Caco-2 (cell line): ENCODE measurements around the gene NUP210. TPM values are rescaled to one million over a fixed set of nuclear protein-coding genes. Genes with fewer than 3 reads are reported as not detected.

Experiments used
- BruUV-seq: library from RNA; stranded (reverse); fragments of 400-500 nt; replicated peaks from 2 replicates; lab custom pipeline; 2021; lab: Mats Ljungman, UMichigan
- CTCF ChIA-PET: fragments of 300-600 bp; sonication (Branson Sonifier 250); formaldehyde crosslinking; loops from one replicate; lab custom pipeline; 2022; ENCODE audit warnings: antibody characterized with exemption; lab: Charles Lee
- POLR2A ChIA-PET: fragments of 300-600 bp; sonication (Branson Sonifier 250); formaldehyde crosslinking; loops from one replicate; lab custom pipeline; 2022; ENCODE audit warnings: antibody characterized with exemption; lab: Charles Lee
- DNase-seq, 2 experiments: peaks; one replicate each; pipeline versions ENCODE4 v3.0.0 to v3.0.0-alpha.2; 2020 to 2022
- H3K27me3 ChIP-seq: replicated peaks from 2 replicates; pipeline ENCODE4 v1.6.0; 2011; ENCODE audit warnings: low read length; ENCODE audit not compliant: control insufficient read depth, insufficient read depth
- H3K36me3 ChIP-seq: 2 replicates; pipeline ENCODE4 v1.5.1; 2011; ENCODE audit warnings: low read length; ENCODE audit not compliant: control insufficient read depth, insufficient read depth
- H3K4me1 ChIP-seq: fragments of 250-450 bp; sonication (Bioruptor Pico); 2 replicates; pipeline ENCODE4 v1.5.1; 2020; ENCODE audit warnings: mild to moderate bottlenecking
- H3K4me3 ChIP-seq: 2 replicates; pipeline ENCODE4 v1.5.1; 2011; ENCODE audit warnings: low read depth, mild to moderate bottlenecking, control low read depth, low read length
- H3K9me3 ChIP-seq: fragments of 250-450 bp; sonication (Bioruptor Pico); 2 replicates; pipeline ENCODE4 v1.5.1; 2020; ENCODE audit warnings: mild to moderate bottlenecking, moderate library complexity
- H3K27ac Mint-ChIP-seq: one replicate; pipeline ENCODE4 v1.8.0; 2022; ENCODE audit warnings: mixed read lengths; ENCODE audit not compliant: unreplicated experiment
- H3K27me3 Mint-ChIP-seq: one replicate; pipeline ENCODE4 v1.8.0; 2022; ENCODE audit warnings: mixed read lengths; ENCODE audit not compliant: insufficient read depth, unreplicated experiment
- H3K36me3 Mint-ChIP-seq: one replicate; pipeline ENCODE4 v1.8.0; 2022; ENCODE audit warnings: mild to moderate bottlenecking, mixed read lengths; ENCODE audit not compliant: insufficient read depth, unreplicated experiment
- H3K4me1 Mint-ChIP-seq: one replicate; pipeline ENCODE4 v1.8.0; 2022; ENCODE audit warnings: low read depth, mixed read lengths; ENCODE audit not compliant: unreplicated experiment
- H3K4me3 Mint-ChIP-seq: one replicate; pipeline ENCODE4 v1.8.0; 2022; ENCODE audit warnings: mild to moderate bottlenecking, moderate library complexity, mixed read lengths; ENCODE audit not compliant: unreplicated experiment
- H3K9me3 Mint-ChIP-seq: one replicate; pipeline ENCODE4 v1.8.0; 2022; ENCODE audit warnings: mixed read lengths; ENCODE audit not compliant: unreplicated experiment
- CTCF ChIP-seq, 2 experiments: fragments of 200-600 bp in 1 of 2; IDR thresholded peaks; 1 replicate in 1 of 2; 2 replicates in 1 of 2; pipeline versions ENCODE4 v1.5.1 to v1.8.0; 2011 to 2022; ENCODE audit warnings: antibody characterized with exemption in 1 of 2, control low read depth in 1 of 2, inconsistent platforms in 1 of 2, low read depth in 1 of 2, low read length in 1 of 2, mild to moderate bottlenecking in 1 of 2, moderate library complexity in 1 of 2; ENCODE audit not compliant: insufficient read depth in 1 of 2, severe bottlenecking in 1 of 2, unreplicated experiment in 1 of 2
- intact Hi-C: fragments of 100-400 bp; cut with micrococcal nuclease; formaldehyde crosslinking; loops from one replicate; pipeline ENCODE4 v1.10.0; 2022; ENCODE audit not compliant: unreplicated experiment
- total RNA-seq: library from RNA; stranded (reverse); gene quantifications from 2 replicates; pipeline ENCODE4 v1.2.3, GENCODE V29; 2022

Gene NUP210
- total RNA-seq, 1 experiment from 2014 or later, result 63.7 TPM

- Mint-ChIP-seq H3K27me3 (no peaks in the 10 kb centered on the region), H3K4me3 (no peak overlapping the region), H3K27ac (no peak overlapping the region), H3K4me1 (no peaks in the 10 kb centered on the region), H3K36me3 (no peaks in the 10 kb centered on the region), H3K9me3 (no peaks in the 10 kb centered on the region)
- ChIA-PET CTCF (no interaction called here), POLR2A (no interaction called here)
- Histone ChIP-seq H3K36me3 (no peaks in the 10 kb centered on the region), H3K4me3 (no peak overlapping the region), H3K9me3 (no peaks in the 10 kb centered on the region), H3K4me1 (no peaks in the 10 kb centered on the region), H3K27me3 (no peaks in the 10 kb centered on the region)
- DNase-seq, result no peak
- no TSS peak for BruUV-seq
- TF ChIP-seq CTCF (IDR thresholded peaks at IDR 0.05; ENCODE audit: insufficient read depth in 1 of 2, low read depth in 1 of 2, low read length in 1 of 2, severe bottlenecking in 1 of 2, unreplicated experiment in 1 of 2), result no peak
- intact Hi-C loops, result loop anchor here (10.0 kb wide), 1 partner anchor 233 kb away; no protein-coding TSS in a partner anchor
Observed at GRCh38 chr3:13457593-13457992, 37.5 kb upstream of the NUP210 start.

- ChIA-PET POLR2A (no interaction called here), CTCF (interaction anchor here (0.8 kb wide), 1 partner anchor 35 kb away, joined by 6 read pairs; the partner anchor contains the start of gene NUP210)
- BruUV-seq, result no TSS peak
- Histone ChIP-seq H3K36me3 (no peaks in the 10 kb centered on the region), H3K27me3 (no peaks in the 10 kb centered on the region), H3K9me3 (no peaks in the 10 kb centered on the region), H3K4me1 (no peaks in the 10 kb centered on the region), H3K4me3 (no peak overlapping the region)
- Mint-ChIP-seq H3K4me1 (no peaks in the 10 kb centered on the region), H3K9me3 (no peaks in the 10 kb centered on the region), H3K27me3 (no peaks in the 10 kb centered on the region), H3K27ac (no peak overlapping the region), H3K36me3 (no peaks in the 10 kb centered on the region), H3K4me3 (no peak overlapping the region)
- intact Hi-C loops, result loop anchor here (10.0 kb wide), 1 partner anchor 231 kb away; no protein-coding TSS in a partner anchor
- no peak for DNase-seq
- no peak for TF ChIP-seq CTCF (IDR thresholded peaks at IDR 0.05; ENCODE audit: insufficient read depth in 1 of 2, low read depth in 1 of 2, low read length in 1 of 2, severe bottlenecking in 1 of 2, unreplicated experiment in 1 of 2)
Observed at GRCh38 chr3:13455644-13456043, 35.5 kb upstream of the NUP210 start.

- H3K36me3 Mint-ChIP-seq, result no peaks in the 10 kb centered on the region
- DNase-seq, result peak in 1 of 2 experiments; percentile 61
- TF ChIP-seq CTCF (IDR thresholded peaks at IDR 0.05; ENCODE audit: insufficient read depth in 1 of 2, low read depth in 1 of 2, low read length in 1 of 2, severe bottlenecking in 1 of 2, unreplicated experiment in 1 of 2), result peak; percentile 60 to 63
- intact Hi-C loops, result loop anchor here (1.0 to 10.0 kb wide), 6 partner anchors 28 to 360 kb away; partner anchors contain the start of genes HDAC11 and NUP210
- no peaks in the 10 kb centered on the region for H3K36me3 ChIP-seq
- H3K9me3 Mint-ChIP-seq, result no peaks in the 10 kb centered on the region
- no peaks in the 10 kb centered on the region for H3K27me3 ChIP-seq
- no TSS peak for BruUV-seq
- peak overlapping the region; percentile 68 for H3K4me3 ChIP-seq
- H3K27me3 Mint-ChIP-seq, result no peaks in the 10 kb centered on the region
- no peaks in the 10 kb centered on the region for H3K4me1 Mint-ChIP-seq
- peak overlapping the region; percentile 78 for H3K4me3 Mint-ChIP-seq
- no peaks in the 10 kb centered on the region for H3K9me3 ChIP-seq
- H3K4me1 ChIP-seq, result no peaks in the 10 kb centered on the region
- H3K27ac Mint-ChIP-seq, result peak overlapping the region; percentile 92
- ChIA-PET POLR2A (interaction anchor here (0.6 to 1.5 kb wide), 3 partner anchors 27 to 56 kb away, joined by 3 to 6 read pairs (median 3); partner anchors contain the start of genes HDAC11 and NUP210), CTCF (interaction anchor here (0.5 to 2.2 kb wide), 16 partner anchors 9 to 444 kb away, joined by 3 to 23 read pairs (median 4); partner anchors contain the start of genes HDAC11 and NUP210)
Observed at GRCh38 chr3:13452490-13453335, 32.6 kb upstream of the NUP210 start.
